NCI-H2107 treated with DMSO at 0.1 percent for 48 hours (cell line): ENCODE data around the gene KIF23.
"Not testable (repeated sequence)": the region's sequence is repeated elsewhere in the genome, so short reads cannot be mapped to it uniquely, and the experiment has no call there.

Experiments
- DNase-seq: peaks from one replicate; lab custom pipeline; 2025; ENCODE audit not compliant: unreplicated experiment; lab: John Stamatoyannopoulos, UW

Gene KIF23

GRCh38 chr15:69413822-69414700 lies at the start of gene KIF23:
Gene KIF23, plus strand, starts transcription at chr15:69414349. Its CDS starts 117 bp downstream, at chr15:69414466.
- DNase-seq: peak; percentile 46

DNA sequence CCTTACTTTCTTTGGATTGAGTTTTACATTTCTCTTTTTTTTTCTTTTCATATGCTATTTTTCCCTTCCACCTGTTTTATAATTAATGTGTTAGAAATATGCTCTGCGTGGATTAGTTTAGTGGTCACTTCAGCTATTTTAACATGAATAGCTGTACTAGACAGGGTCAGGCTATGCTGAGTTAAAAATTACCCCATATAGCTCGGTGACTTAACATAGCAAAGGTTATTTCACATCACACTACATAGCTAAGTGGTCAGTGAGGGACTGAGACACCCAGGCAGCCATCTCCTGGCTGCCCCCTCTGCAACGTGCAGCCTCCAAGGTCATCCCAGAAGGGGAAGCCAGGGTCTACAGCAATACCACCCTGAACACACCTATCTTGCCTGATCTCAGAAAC lies 46.9 kb upstream of the KIF23 start:
- DNase-seq: no peak

DNA sequence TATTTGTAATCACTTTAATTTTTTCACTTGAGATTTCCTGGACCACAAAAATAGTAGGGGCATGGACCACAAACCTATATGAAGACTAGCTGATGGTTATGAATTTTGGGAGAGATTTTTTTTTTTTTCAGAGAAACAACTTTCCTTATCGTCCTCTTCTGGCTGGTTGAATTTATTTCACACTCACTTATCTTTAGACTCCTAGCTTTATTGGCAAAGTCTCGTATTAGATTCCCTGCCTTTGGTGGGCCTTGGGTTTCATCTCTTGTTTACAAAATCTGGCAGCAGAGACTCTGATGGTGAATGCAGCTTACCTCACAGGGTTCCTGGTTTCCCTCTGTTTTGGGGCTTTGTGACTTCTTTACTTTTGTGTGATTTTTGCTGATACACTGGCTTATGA lies 44.5 kb upstream of the KIF23 start:
- no peak for DNase-seq

- no peak for DNase-seq
Measured at GRCh38 chr15:69373406-69373805, 40.7 kb upstream of the KIF23 start.

DNA sequence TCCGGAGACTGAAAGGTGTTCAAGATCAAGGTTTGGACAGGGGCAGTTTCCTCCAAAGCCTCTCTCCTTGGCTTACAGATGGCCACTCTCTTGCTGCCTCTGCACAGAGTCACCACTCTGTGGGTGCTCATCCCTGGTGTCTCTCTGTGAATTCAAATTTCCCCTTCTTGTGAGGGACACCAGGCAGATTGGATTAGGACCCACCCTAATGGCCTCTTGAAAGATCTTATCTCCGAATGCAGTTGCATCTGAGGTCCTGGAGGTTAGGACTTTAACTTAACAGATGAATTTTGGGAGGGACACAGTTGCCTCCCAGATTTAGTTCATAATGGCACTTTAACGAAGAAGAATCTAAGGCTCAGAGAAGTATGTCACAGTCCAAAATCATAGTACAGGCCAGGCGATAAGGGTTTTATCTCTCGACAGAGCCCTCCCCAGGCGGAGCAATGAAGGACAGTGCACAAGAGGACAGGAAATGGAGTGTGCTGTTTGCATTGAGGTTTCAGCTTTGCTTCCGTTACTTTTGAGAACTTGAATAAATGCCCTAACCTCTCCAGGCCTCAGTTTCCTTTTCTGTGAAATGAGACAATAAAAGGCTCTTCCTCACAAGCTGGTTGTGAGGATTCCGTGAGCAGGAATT lies 38.9 kb upstream of the KIF23 start:
- DNase-seq: no peak

DNA sequence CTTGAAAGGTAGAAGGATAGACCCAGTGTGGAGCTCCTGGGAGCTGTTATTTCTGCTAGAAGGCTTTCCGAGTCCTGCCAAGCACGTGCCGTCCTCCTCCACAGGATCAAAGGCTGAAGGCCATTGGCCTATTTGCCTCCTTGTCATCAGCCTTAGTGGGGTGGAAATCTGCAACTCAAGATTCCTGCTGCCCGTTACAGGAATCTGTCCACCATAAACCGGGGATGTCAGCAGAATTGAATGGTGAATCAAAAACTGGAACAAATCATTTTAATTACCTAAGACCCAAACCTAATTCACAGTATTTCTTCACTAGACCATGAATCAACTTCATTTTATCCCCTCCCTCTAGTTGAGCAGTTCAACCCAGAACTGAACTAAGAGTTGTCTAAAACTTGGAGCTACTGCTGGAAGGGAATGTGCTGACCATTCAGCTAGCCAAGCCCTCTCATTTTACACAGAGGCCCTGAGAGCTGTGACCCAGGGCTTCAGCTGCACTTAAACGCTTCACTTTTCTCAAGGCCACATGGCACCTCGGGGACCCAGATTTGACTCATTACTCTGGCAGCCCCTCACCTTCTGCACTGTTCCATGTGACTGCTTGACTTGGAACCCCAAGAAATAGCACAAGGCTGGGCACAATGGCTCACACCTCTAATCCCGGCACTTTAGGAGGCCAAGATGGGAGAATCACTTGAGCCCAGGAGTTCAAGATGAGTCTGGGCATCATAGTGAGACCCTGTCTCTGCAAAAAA lies 36.8 kb upstream of the KIF23 start:
- DNase-seq: no peak

- no peak for DNase-seq
Measured at GRCh38 chr15:69380100-69380725, 33.9 kb upstream of the KIF23 start.

DNA sequence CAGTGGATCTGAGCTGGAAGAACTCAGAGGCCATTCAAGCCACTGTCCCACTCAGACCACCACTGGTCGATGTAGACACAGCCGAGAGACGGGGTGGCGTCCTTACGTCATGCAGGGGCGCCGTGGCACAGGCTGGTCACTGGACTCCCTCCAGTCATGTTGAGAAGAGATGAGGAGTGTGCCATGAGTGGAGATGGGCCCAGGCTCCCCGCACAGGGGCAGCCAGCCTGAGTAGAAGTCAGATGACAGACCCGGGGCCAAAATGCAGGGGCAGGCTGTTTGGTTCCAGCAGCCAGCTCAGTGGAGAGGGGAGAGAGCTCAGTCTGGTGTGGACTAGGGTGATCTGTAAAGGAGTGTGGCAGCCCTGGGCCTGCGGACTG lies 33.4 kb upstream of the KIF23 start:
- no peak for DNase-seq

- DNase-seq: not testable (repeated sequence)
Measured at GRCh38 chr15:69382176-69382575, 32.0 kb upstream of the KIF23 start.

- DNase-seq: not testable (repeated sequence)
Measured at GRCh38 chr15:69384066-69384465, 30.1 kb upstream of the KIF23 start.

GRCh38 chr15:69384626-69385598 lies 29.2 kb upstream of the KIF23 start:
- no peak for DNase-seq

DNA sequence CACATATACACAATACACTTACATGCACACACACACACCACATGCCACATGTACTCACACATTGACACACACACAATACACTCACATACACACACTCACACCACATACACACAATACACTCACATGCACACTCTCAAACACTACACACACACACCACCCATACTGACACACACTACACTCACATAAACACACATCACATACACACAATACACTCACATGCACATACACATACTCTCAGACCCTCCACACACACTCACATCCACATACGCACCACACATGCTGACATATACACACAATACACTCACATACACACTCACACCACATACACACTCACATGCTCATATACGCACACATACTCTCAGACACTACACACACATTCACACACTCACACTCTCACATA lies 28.3 kb upstream of the KIF23 start:
- DNase-seq: no peak

GRCh38 chr15:69386284-69386683 lies 27.9 kb upstream of the KIF23 start:
- no peak for DNase-seq

GRCh38 chr15:69388260-69388705 lies 25.9 kb upstream of the KIF23 start:
- DNase-seq: no peak

GRCh38 chr15:69389426-69389825 lies 24.7 kb upstream of the KIF23 start:
- DNase-seq: no peak

GRCh38 chr15:69390575-69390974 lies 23.6 kb upstream of the KIF23 start:
- no peak for DNase-seq

DNA sequence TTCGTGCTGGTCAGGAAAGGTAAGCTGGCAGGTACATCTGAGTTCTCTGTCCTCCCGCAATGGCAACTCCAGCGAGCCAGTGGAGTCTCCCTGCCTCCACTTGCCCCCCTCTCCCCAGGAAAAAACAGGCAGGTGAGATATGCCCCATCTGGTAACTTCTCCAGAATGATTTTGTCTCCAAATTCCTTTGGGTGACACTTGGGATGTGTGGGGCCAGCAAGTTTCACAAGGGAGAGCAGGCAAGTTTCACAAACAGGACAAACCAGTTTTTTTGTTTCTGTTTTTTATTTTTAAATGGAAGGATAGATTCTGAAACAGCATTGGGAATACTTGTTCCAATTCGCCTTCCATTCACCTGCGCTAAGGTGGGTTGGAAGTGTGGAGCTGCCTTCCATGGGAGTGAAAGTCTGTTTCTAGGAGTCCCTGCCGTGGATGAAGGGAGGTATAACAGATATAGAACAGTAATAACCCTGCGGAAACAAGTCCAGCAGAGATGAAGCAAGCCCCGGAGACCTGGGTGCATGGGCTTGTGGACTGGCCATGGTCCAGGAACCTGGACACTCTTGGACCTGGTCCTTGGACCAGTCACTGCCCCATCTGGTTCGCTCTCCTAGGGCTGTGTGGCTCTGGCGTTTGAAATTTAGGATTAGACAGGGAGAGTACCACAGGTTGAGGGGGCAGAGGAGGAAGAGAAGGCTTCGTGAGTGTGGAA lies 22.9 kb upstream of the KIF23 start:
- no peak for DNase-seq

DNA sequence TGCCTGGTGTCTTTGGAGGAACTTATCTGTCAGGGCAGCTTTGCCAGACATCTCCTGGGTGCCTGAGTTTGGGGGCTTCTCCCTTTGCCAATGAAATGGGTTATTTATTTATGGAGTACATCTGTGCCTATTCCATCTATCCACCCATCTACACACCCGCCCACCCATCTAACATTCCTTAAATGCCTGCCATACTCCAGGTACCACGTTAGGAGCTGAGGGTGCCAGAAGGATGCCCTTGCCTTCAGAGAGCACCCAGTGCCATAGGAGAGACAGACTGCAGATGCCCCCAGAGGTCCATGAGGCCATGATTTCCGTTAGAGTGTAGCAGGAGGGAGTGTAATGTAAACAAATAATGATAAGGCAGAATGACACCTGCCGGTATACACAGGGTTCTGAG lies 21.8 kb upstream of the KIF23 start:
- no peak for DNase-seq

DNA sequence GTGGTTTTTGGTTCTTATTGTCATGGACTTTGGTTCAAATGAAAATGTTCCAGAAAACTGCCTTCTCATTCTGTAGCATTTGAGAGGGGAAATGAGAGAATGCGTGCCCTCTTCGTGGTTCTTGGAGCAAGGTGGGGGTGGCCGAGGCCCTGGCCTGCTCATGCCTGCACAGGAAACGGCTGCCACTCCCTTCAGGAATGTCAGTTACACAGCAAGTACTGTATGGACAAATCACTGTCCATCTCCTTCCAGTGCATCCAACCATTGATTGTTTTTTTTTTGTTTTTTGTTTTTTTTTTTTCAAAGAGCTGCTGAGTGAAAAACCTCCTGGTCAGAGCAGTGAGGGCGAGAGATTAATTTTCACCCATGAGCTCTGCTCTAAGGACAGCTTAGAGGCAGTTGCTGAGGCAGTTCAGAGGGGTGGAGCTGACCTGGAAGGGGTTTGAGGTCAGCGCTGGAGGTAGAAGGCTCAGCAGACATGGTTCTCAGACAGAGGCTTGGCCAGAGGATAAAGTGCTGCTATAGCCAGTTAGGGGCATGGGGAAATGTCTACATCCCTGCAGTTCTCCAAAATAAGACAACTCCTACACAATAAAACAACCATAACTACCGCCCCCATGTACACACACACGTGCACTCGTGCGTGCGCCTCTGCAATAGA lies 20.2 kb upstream of the KIF23 start:
- no peak for DNase-seq
